Adipocyte (in vitro differentiated cells): ENCODE results near the gene SIRT7.
A peak's percentile ranks its signal among the peaks of the same experiment; 100 is the strongest.
"Not testable (repeated sequence)": the region's sequence is repeated elsewhere in the genome, so short reads cannot be mapped to it uniquely, and the experiment has no call there.

Experiments
- DNase-seq: peaks from one replicate; pipeline ENCODE4 v3.0.0-alpha.2; 2015; ENCODE audit warnings: low read depth
- H3K27me3 ChIP-seq: replicated peaks from 2 replicates; pipeline ENCODE4 v1.7.0; 2013; ENCODE audit warnings: mild to moderate bottlenecking, low read length, moderate library complexity; ENCODE audit not compliant: control insufficient read depth, insufficient read depth
- H3K36me3 ChIP-seq: 2 replicates; pipeline ENCODE4 v1.7.0; 2013; ENCODE audit warnings: low read length, mild to moderate bottlenecking, moderate library complexity; ENCODE audit not compliant: control insufficient read depth, insufficient read depth, severe bottlenecking
- H3K4me1 ChIP-seq: 2 replicates; pipeline ENCODE4 v1.7.0; 2013; ENCODE audit warnings: mild to moderate bottlenecking, low read length, moderate library complexity; ENCODE audit not compliant: control insufficient read depth, insufficient read depth
- H3K4me3 ChIP-seq: 2 replicates; pipeline ENCODE4 v1.7.0; 2013; ENCODE audit warnings: mild to moderate bottlenecking, low read length, moderate library complexity
- H3K9ac ChIP-seq: 2 replicates; pipeline ENCODE4 v1.7.0; 2013; ENCODE audit warnings: mild to moderate bottlenecking, low read length, moderate library complexity
- H3K9me3 ChIP-seq: 2 replicates; pipeline ENCODE4 v1.7.0; 2013; ENCODE audit warnings: mild to moderate bottlenecking, low read length, moderate library complexity; ENCODE audit not compliant: control insufficient read depth

SIRT7 gene

GRCh38 chr17:81959362-81960129 is 41.6 kb upstream of the SIRT7 start:
- Histone ChIP-seq H3K27me3 (peaks cover 24% of the 10 kb centered on the region), H3K4me1 (no peaks in the 10 kb centered on the region), H3K36me3 (no peaks in the 10 kb centered on the region), H3K9me3 (no peaks in the 10 kb centered on the region), H3K9ac (no peak overlapping the region), H3K4me3 (peak overlapping the region; percentile 27)
- peak; percentile 87 for DNase-seq

- DNase-seq: no peak
- no peak overlapping the region for H3K4me3 ChIP-seq
- H3K36me3 ChIP-seq: no peaks in the 10 kb centered on the region
- H3K9ac ChIP-seq: no peak overlapping the region
- H3K27me3 ChIP-seq: peaks cover 25% of the 10 kb centered on the region
- H3K9me3 ChIP-seq: no peaks in the 10 kb centered on the region
- H3K4me1 ChIP-seq: no peaks in the 10 kb centered on the region
These were observed 40.8 kb upstream of the SIRT7 start for GRCh38 chr17:81958633-81959342.

- Histone ChIP-seq H3K4me1 (no peaks in the 10 kb centered on the region), H3K9me3 (no peaks in the 10 kb centered on the region), H3K9ac (no peak overlapping the region), H3K4me3 (no peak overlapping the region), H3K36me3 (no peaks in the 10 kb centered on the region), H3K27me3 (peaks cover 28% of the 10 kb centered on the region)
- no peak for DNase-seq
These were observed 39.9 kb upstream of the SIRT7 start for GRCh38 chr17:81957691-81958432.

DNA sequence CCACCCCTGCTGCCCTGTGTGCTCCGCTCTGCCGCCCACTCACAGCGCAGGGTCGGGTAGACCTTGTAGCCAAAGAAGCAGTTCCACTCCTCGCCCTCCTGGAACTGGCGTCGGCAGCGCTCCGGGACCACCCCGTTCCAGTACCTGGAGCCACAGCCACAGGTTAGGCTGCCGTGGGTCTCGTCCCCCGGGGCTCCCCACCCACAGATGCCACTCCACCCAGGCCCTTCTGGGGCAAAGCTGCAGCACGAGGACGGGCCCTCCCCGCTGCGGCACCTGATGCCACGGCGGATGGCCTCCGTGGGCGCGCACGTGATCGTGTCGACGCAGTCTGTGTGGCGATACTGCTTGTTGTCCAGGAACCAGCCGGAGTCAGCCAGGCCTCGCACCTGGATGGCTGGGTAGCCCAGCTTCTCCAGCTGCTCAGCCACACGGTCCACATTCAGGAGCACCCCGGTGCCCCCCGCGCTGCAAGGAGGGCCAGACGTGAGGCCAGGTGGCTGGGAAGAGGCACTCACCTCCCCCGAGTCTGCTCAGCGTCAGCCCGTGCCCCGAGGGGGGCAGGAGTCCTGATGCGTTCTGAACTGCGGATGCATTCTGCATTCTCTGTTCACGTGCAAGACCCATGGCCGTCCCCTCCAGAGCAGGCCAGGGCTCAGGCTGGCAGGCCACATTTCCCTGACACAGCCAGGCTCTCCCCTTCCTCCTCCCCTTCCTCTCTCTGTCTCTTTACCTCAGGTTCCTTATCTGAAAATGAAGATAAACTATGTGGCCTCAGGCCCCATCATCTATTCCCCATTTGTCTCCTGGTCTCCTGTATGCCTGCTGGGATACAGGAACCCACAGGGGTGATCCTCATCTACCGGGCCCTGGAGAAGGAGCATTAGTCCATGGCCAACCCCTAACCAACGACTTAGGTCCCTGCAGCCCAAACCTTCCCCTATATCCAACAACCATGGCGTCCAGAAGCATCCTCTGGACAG is 38.9 kb upstream of the SIRT7 start:
- H3K36me3 ChIP-seq: no peaks in the 10 kb centered on the region
- no peak overlapping the region for H3K9ac ChIP-seq
- DNase-seq: no peak
- H3K9me3 ChIP-seq: no peaks in the 10 kb centered on the region
- H3K4me1 ChIP-seq: no peaks in the 10 kb centered on the region
- H3K4me3 ChIP-seq: no peak overlapping the region
- H3K27me3 ChIP-seq: peaks cover 29% of the 10 kb centered on the region

- no peaks in the 10 kb centered on the region for H3K4me1 ChIP-seq
- H3K36me3 ChIP-seq: no peaks in the 10 kb centered on the region
- no peak overlapping the region for H3K4me3 ChIP-seq
- H3K9ac ChIP-seq: no peak overlapping the region
- no peak for DNase-seq
- H3K9me3 ChIP-seq: no peaks in the 10 kb centered on the region
- peaks cover 29% of the 10 kb centered on the region for H3K27me3 ChIP-seq
These were observed 38.0 kb upstream of the SIRT7 start for GRCh38 chr17:81955756-81956544.

- no peaks in the 10 kb centered on the region for H3K36me3 ChIP-seq
- H3K4me1 ChIP-seq: no peaks in the 10 kb centered on the region
- no peak overlapping the region for H3K4me3 ChIP-seq
- no peak overlapping the region for H3K9ac ChIP-seq
- no peaks in the 10 kb centered on the region for H3K9me3 ChIP-seq
- no peak for DNase-seq
- H3K27me3 ChIP-seq: peaks cover 34% of the 10 kb centered on the region
These were observed 37.2 kb upstream of the SIRT7 start for GRCh38 chr17:81955058-81955681.

DNA sequence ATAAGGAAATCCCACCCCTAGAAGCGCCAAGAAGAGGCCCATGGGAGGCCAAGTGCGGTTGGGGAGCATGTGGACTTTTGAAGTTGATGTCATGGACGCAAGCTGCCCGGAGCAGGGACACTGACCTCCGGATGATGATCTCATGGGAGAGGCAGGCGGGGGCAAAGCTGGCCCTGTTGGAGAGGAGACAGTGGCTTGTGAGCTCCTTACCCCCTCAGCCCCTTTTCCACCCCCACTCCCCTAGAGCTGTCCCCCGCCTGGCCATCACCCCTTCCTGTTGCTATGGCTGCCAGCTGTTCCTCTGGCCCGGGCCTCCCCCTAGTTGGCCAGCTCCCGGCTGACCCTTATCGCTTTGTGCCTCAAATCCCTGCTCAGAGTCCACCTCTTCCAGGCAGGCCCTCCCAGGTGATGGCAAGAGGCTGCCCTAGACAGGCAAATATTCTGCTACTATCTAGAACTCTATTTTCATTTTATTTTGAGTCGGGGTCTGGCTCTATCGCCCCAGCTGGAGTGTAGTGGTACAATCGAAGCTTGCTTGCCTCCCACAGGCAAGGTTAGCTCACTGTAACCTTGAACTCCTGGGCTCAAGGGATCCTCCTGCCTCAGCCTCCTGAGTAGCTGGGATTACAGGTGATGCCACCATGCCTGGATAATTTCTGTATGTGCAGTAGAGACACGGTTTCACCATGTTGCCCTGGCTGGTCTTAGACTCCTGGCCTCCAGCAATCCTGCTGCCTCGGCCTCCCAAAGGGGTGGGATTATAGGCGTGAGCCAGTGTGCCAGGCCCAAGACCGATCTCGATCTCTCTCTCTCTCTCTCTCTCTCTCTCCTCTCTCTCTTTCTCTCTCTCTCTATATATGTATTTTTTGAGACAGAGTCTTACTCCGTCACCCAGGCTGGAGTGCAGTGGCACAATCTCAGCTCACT is 36.4 kb upstream of the SIRT7 start:
- no peak for DNase-seq
- no peaks in the 10 kb centered on the region for H3K36me3 ChIP-seq
- peaks cover 34% of the 10 kb centered on the region for H3K27me3 ChIP-seq
- H3K9ac ChIP-seq: no peak overlapping the region
- H3K4me3 ChIP-seq: no peak overlapping the region
- H3K9me3 ChIP-seq: no peaks in the 10 kb centered on the region
- H3K4me1 ChIP-seq: no peaks in the 10 kb centered on the region

- H3K36me3 ChIP-seq, H3K4me3 ChIP-seq, H3K4me1 ChIP-seq, H3K9me3 ChIP-seq, DNase-seq, H3K9ac ChIP-seq: not testable (repeated sequence)
- peaks cover 27% of the 10 kb centered on the region for H3K27me3 ChIP-seq
These were observed 35.5 kb upstream of the SIRT7 start for GRCh38 chr17:81953443-81953842.

DNA sequence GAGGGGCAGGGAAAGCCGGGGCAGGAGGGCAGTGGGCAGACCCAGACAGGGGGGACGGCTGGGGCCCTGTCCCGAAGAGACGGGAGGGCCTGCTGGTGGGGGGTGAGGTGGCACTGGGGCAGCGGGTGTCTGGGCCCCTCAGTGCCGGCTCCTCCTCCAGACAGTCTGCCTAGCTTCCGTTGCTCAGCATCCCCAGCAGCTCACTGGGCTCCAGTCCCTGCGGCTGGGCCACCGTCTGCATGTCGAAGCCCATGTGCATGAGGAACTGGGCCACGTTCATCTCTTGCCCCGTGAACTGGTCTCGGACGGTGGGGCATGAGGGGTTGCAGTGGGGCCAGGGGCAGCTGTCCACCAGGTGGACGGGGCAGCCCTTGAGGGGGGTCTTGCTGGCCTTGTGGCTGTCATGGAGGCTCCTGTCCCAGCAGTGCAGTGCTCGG is 34.8 kb upstream of the SIRT7 start:
- Histone ChIP-seq H3K4me1 (no peaks in the 10 kb centered on the region), H3K36me3 (no peaks in the 10 kb centered on the region), H3K9ac (no peak overlapping the region), H3K4me3 (no peak overlapping the region), H3K27me3 (peaks cover 21% of the 10 kb centered on the region), H3K9me3 (no peaks in the 10 kb centered on the region)
- no peak for DNase-seq
